Ishikawa (cell line): ENCODE data around the gene KRTAP10-11.

Experiments used
- CEBPB ChIP-seq: IDR thresholded peaks from 2 replicates; pipeline ENCODE4 v1.6.1; 2012
- CREB1 ChIP-seq: IDR thresholded peaks from 2 replicates; pipeline ENCODE4 v1.6.1; 2012; ENCODE audit warnings: low read depth
- EGR1 ChIP-seq: IDR thresholded peaks from 2 replicates; pipeline ENCODE4 v1.6.1; 2012
- EP300 ChIP-seq: IDR thresholded peaks from 2 replicates; pipeline ENCODE4 v1.6.1; 2012; ENCODE audit warnings: borderline replicate concordance
- FOXM1 ChIP-seq: IDR thresholded peaks from 2 replicates; pipeline ENCODE4 v1.6.1; 2012; ENCODE audit warnings: low read depth, borderline replicate concordance
- NFIC ChIP-seq: IDR thresholded peaks from 2 replicates; pipeline ENCODE4 v1.6.1; 2012
- RAD21 ChIP-seq: IDR thresholded peaks from 2 replicates; pipeline ENCODE4 v1.6.1; 2012; ENCODE audit warnings: low read depth
- TAF1 ChIP-seq: IDR thresholded peaks from 2 replicates; pipeline ENCODE4 v1.6.1; 2012; ENCODE audit warnings: low read depth, mild to moderate bottlenecking
- TCF12 ChIP-seq: IDR thresholded peaks from 2 replicates; pipeline ENCODE4 v1.6.1; 2012; ENCODE audit warnings: low read depth
- TEAD4 ChIP-seq: IDR thresholded peaks from 2 replicates; pipeline ENCODE4 v1.6.1; 2012
- YY1 ChIP-seq: IDR thresholded peaks from 2 replicates; pipeline ENCODE4 v1.6.1; 2012; ENCODE audit warnings: low read depth
- ZBTB7A ChIP-seq: IDR thresholded peaks from 2 replicates; pipeline ENCODE4 v1.6.1; 2012; ENCODE audit warnings: low read depth
- TF ChIP-seq, protein P1 (sequence below): IDR thresholded peaks from 2 replicates; pipeline ENCODE4 v1.6.1; 2012
- TF ChIP-seq, protein P2 (sequence below): IDR thresholded peaks from 2 replicates; pipeline ENCODE4 v1.6.1; 2012; ENCODE audit warnings: low read depth, mild to moderate bottlenecking
- TF ChIP-seq, protein P3 (sequence below): IDR thresholded peaks from 2 replicates; pipeline ENCODE4 v1.6.1; 2012

KRTAP10-11 gene

GRCh38 chr21:44684077-44684476, 37.9 kb downstream of the KRTAP10-11 start:
- TF ChIP-seq CEBPB, result no peak
- TF ChIP-seq, protein P1, sequence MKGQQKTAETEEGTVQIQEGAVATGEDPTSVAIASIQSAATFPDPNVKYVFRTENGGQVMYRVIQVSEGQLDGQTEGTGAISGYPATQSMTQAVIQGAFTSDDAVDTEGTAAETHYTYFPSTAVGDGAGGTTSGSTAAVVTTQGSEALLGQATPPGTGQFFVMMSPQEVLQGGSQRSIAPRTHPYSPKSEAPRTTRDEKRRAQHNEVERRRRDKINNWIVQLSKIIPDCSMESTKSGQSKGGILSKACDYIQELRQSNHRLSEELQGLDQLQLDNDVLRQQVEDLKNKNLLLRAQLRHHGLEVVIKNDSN, result no peak
- TF ChIP-seq, protein P2, sequence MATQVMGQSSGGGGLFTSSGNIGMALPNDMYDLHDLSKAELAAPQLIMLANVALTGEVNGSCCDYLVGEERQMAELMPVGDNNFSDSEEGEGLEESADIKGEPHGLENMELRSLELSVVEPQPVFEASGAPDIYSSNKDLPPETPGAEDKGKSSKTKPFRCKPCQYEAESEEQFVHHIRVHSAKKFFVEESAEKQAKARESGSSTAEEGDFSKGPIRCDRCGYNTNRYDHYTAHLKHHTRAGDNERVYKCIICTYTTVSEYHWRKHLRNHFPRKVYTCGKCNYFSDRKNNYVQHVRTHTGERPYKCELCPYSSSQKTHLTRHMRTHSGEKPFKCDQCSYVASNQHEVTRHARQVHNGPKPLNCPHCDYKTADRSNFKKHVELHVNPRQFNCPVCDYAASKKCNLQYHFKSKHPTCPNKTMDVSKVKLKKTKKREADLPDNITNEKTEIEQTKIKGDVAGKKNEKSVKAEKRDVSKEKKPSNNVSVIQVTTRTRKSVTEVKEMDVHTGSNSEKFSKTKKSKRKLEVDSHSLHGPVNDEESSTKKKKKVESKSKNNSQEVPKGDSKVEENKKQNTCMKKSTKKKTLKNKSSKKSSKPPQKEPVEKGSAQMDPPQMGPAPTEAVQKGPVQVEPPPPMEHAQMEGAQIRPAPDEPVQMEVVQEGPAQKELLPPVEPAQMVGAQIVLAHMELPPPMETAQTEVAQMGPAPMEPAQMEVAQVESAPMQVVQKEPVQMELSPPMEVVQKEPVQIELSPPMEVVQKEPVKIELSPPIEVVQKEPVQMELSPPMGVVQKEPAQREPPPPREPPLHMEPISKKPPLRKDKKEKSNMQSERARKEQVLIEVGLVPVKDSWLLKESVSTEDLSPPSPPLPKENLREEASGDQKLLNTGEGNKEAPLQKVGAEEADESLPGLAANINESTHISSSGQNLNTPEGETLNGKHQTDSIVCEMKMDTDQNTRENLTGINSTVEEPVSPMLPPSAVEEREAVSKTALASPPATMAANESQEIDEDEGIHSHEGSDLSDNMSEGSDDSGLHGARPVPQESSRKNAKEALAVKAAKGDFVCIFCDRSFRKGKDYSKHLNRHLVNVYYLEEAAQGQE, result no peak
- no peak for TF ChIP-seq YY1
- TF ChIP-seq, protein P3, sequence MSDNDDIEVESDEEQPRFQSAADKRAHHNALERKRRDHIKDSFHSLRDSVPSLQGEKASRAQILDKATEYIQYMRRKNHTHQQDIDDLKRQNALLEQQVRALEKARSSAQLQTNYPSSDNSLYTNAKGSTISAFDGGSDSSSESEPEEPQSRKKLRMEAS, result no peak
- no peak for TF ChIP-seq NFIC
- no peak for TF ChIP-seq TCF12
- TF ChIP-seq FOXM1, result no peak
- TF ChIP-seq TEAD4, result no peak
- no peak for TF ChIP-seq RAD21
- TF ChIP-seq ZBTB7A, result no peak
- no peak for TF ChIP-seq EGR1
- TF ChIP-seq EP300, result no peak
- no peak for TF ChIP-seq CREB1
- no peak for TF ChIP-seq TAF1

GRCh38 chr21:44684483-44684882, 38.3 kb downstream of the KRTAP10-11 start:
- TF ChIP-seq FOXM1 (no peak), YY1 (no peak), NFIC (no peak), TEAD4 (no peak), ZBTB7A (no peak), CEBPB (no peak), CREB1 (no peak), EP300 (no peak), RAD21 (no peak), TAF1 (no peak), TCF12 (no peak)
- TF ChIP-seq, protein P2, result no peak
- TF ChIP-seq, protein P1, result no peak

GRCh38 chr21:44686000-44686781, 40.0 kb downstream of the KRTAP10-11 start:
- TF ChIP-seq, protein P2, result no peak
- TF ChIP-seq, protein P1, result no peak
- TF ChIP-seq ZBTB7A, result no peak
- no peak for TF ChIP-seq EP300
- TF ChIP-seq CREB1, result no peak
- no peak for TF ChIP-seq CEBPB
- TF ChIP-seq TAF1, result no peak
- no peak for TF ChIP-seq TCF12
- TF ChIP-seq EGR1, result no peak
- no peak for TF ChIP-seq FOXM1
- TF ChIP-seq, protein P3, result no peak
- no peak for TF ChIP-seq RAD21
- no peak for TF ChIP-seq YY1
- TF ChIP-seq TEAD4, result no peak
- TF ChIP-seq NFIC, result no peak
